ENCODE measurements around the gene CCDC141. TPM values are rescaled to one million over a fixed set of nuclear protein-coding genes. Genes with fewer than 3 reads are reported as not detected.

Gene CCDC141
- total and polyA plus RNA-seq, 2 experiments from 2014 or later = 11.7 to 13.4 TPM

DNA sequence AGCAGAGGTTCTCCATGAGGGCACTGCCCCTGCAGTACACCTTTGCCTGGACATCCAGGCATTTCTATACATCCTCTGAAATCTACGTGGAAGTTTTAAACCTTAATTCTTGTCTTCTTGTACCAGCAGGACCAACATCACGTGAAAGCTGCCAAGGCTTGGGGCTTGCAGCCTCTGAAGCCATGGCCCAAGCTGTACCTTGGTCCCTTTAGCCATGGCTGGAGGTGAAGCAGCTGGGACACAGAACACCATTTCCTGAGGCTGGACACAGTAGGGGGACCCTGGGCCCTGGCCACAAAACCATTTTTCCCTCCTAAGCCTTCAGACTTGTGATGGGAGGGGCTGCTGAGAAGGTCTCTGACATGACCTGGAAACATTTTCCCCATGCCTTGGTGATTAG is 32.8 kb upstream of the CCDC141 start:
- H3K9me2 ChIP-seq (ENCODE audit: insufficient read depth) = peaks cover 4% of the 10 kb centered on the region; the same call in 1 of the 2 replicates
- H3K9me3 Mint-ChIP-seq = peaks cover 16% of the 10 kb centered on the region

More for the DNA sequence above, 32.8 kb upstream of the CCDC141 start:
- Histone ChIP-seq H3K27me3 (ENCODE audit: insufficient read depth) (no peaks in the 10 kb centered on the region), H3K27ac (ENCODE audit: low read depth) (no peak overlapping the region), H3K36me3 (ENCODE audit: insufficient read depth) (no peaks in the 10 kb centered on the region; the same call in 1 of the 2 replicates), H3K4me2 (no peak overlapping the region), H3F3A (replicated peaks; ENCODE audit: low read depth) (no peaks in the 10 kb centered on the region), H4K20me1 (replicated peaks; ENCODE audit: insufficient read depth) (no peaks in the 10 kb centered on the region), H3K79me2 (replicated peaks; ENCODE audit: insufficient read depth) (no peaks in the 10 kb centered on the region), H2AFZ (no peak overlapping the region), H3K4me3 (no peak overlapping the region), H3K4me1 (ENCODE audit: insufficient read depth) (no peaks in the 10 kb centered on the region)
- Mint-ChIP-seq H3K27me3 (ENCODE audit: insufficient read depth, low read depth, poor library complexity) (peaks cover 2% of the 10 kb centered on the region), H3K4me1 (no peaks in the 10 kb centered on the region), H3K36me3 (ENCODE audit: low read depth) (0 out of 3 replicates have a peak, but pooled peaks cover 2% of the 10 kb centered on the region), H3K4me3 (no peak overlapping the region), H3K27ac (no peak overlapping the region)
- DNase-seq (ENCODE audit: low spot score) = no peak
- no peak for ATAC-seq
- TF ChIP-seq CREB1 (CRISPR knock-in tag; IDR thresholded peaks at IDR 0.05; ENCODE audit: low read depth) = no peak
- TF ChIP-seq, protein P1, sequence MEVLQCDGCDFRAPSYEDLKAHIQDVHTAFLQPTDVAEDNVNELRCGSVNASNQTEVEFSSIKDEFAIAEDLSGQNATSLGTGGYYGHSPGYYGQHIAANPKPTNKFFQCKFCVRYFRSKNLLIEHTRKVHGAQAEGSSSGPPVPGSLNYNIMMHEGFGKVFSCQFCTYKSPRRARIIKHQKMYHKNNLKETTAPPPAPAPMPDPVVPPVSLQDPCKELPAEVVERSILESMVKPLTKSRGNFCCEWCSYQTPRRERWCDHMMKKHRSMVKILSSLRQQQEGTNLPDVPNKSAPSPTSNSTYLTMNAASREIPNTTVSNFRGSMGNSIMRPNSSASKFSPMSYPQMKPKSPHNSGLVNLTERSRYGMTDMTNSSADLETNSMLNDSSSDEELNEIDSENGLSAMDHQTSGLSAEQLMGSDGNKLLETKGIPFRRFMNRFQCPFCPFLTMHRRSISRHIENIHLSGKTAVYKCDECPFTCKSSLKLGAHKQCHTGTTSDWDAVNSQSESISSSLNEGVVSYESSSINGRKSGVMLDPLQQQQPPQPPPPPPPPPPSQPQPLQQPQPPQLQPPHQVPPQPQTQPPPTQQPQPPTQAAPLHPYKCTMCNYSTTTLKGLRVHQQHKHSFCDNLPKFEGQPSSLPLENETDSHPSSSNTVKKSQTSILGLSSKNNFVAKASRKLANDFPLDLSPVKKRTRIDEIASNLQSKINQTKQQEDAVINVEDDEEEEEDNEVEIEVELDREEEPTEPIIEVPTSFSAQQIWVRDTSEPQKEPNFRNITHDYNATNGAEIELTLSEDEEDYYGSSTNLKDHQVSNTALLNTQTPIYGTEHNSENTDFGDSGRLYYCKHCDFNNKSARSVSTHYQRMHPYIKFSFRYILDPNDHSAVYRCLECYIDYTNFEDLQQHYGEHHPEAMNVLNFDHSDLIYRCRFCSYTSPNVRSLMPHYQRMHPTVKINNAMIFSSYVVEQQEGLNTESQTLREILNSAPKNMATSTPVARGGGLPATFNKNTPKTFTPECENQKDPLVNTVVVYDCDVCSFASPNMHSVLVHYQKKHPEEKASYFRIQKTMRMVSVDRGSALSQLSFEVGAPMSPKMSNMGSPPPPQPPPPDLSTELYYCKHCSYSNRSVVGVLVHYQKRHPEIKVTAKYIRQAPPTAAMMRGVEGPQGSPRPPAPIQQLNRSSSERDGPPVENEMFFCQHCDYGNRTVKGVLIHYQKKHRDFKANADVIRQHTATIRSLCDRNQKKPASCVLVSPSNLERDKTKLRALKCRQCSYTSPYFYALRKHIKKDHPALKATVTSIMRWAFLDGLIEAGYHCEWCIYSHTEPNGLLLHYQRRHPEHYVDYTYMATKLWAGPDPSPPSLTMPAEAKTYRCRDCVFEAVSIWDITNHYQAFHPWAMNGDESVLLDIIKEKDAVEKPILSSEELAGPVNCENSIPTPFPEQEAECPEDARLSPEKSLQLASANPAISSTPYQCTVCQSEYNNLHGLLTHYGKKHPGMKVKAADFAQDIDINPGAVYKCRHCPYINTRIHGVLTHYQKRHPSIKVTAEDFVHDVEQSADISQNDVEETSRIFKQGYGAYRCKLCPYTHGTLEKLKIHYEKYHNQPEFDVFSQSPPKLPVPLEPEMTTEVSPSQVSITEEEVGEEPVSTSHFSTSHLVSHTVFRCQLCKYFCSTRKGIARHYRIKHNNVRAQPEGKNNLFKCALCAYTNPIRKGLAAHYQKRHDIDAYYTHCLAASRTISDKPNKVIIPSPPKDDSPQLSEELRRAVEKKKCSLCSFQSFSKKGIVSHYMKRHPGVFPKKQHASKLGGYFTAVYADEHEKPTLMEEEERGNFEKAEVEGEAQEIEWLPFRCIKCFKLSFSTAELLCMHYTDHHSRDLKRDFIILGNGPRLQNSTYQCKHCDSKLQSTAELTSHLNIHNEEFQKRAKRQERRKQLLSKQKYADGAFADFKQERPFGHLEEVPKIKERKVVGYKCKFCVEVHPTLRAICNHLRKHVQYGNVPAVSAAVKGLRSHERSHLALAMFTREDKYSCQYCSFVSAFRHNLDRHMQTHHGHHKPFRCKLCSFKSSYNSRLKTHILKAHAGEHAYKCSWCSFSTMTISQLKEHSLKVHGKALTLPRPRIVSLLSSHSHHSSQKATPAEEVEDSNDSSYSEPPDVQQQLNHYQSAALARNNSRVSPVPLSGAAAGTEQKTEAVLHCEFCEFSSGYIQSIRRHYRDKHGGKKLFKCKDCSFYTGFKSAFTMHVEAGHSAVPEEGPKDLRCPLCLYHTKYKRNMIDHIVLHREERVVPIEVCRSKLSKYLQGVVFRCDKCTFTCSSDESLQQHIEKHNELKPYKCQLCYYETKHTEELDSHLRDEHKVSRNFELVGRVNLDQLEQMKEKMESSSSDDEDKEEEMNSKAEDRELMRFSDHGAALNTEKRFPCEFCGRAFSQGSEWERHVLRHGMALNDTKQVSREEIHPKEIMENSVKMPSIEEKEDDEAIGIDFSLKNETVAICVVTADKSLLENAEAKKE (CRISPR knock-in tag; IDR thresholded peaks at IDR 0.05) = no peak
- TF ChIP-seq POLR2AphosphoS5 (IDR thresholded peaks at IDR 0.05; ENCODE audit: low read depth) = no peak
- TF ChIP-seq NANOG (IDR thresholded peaks at IDR 0.05; ENCODE audit: borderline replicate concordance) = no peak
- TF ChIP-seq ZNF331 (CRISPR knock-in tag; IDR thresholded peaks at IDR 0.05; ENCODE audit: low read depth) = no peak
- no peak for TF ChIP-seq EZH2 (IDR thresholded peaks at IDR 0.05; ENCODE audit: low read depth, unreplicated experiment)
- TF ChIP-seq, protein P2, sequence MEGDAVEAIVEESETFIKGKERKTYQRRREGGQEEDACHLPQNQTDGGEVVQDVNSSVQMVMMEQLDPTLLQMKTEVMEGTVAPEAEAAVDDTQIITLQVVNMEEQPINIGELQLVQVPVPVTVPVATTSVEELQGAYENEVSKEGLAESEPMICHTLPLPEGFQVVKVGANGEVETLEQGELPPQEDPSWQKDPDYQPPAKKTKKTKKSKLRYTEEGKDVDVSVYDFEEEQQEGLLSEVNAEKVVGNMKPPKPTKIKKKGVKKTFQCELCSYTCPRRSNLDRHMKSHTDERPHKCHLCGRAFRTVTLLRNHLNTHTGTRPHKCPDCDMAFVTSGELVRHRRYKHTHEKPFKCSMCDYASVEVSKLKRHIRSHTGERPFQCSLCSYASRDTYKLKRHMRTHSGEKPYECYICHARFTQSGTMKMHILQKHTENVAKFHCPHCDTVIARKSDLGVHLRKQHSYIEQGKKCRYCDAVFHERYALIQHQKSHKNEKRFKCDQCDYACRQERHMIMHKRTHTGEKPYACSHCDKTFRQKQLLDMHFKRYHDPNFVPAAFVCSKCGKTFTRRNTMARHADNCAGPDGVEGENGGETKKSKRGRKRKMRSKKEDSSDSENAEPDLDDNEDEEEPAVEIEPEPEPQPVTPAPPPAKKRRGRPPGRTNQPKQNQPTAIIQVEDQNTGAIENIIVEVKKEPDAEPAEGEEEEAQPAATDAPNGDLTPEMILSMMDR (conservative IDR thresholded peaks at IDR 0.05; ENCODE audit: low read depth in 2 of 2) = no peak
- no peak for TF ChIP-seq EZH2phosphoT487 (IDR thresholded peaks at IDR 0.05; ENCODE audit: unreplicated experiment)
- TF ChIP-seq, protein P3, sequence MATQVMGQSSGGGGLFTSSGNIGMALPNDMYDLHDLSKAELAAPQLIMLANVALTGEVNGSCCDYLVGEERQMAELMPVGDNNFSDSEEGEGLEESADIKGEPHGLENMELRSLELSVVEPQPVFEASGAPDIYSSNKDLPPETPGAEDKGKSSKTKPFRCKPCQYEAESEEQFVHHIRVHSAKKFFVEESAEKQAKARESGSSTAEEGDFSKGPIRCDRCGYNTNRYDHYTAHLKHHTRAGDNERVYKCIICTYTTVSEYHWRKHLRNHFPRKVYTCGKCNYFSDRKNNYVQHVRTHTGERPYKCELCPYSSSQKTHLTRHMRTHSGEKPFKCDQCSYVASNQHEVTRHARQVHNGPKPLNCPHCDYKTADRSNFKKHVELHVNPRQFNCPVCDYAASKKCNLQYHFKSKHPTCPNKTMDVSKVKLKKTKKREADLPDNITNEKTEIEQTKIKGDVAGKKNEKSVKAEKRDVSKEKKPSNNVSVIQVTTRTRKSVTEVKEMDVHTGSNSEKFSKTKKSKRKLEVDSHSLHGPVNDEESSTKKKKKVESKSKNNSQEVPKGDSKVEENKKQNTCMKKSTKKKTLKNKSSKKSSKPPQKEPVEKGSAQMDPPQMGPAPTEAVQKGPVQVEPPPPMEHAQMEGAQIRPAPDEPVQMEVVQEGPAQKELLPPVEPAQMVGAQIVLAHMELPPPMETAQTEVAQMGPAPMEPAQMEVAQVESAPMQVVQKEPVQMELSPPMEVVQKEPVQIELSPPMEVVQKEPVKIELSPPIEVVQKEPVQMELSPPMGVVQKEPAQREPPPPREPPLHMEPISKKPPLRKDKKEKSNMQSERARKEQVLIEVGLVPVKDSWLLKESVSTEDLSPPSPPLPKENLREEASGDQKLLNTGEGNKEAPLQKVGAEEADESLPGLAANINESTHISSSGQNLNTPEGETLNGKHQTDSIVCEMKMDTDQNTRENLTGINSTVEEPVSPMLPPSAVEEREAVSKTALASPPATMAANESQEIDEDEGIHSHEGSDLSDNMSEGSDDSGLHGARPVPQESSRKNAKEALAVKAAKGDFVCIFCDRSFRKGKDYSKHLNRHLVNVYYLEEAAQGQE (IDR thresholded peaks at IDR 0.05; ENCODE audit: unreplicated experiment) = no peak
- no peak for TF ChIP-seq STAT1 (IDR thresholded peaks at IDR 0.05; ENCODE audit: unreplicated experiment)
- TF ChIP-seq, protein P4, sequence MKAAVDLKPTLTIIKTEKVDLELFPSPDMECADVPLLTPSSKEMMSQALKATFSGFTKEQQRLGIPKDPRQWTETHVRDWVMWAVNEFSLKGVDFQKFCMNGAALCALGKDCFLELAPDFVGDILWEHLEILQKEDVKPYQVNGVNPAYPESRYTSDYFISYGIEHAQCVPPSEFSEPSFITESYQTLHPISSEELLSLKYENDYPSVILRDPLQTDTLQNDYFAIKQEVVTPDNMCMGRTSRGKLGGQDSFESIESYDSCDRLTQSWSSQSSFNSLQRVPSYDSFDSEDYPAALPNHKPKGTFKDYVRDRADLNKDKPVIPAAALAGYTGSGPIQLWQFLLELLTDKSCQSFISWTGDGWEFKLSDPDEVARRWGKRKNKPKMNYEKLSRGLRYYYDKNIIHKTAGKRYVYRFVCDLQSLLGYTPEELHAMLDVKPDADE (IDR thresholded peaks at IDR 0.05) = no peak
- no peak for TF ChIP-seq JUNB (IDR thresholded peaks at IDR 0.05; ENCODE audit: unreplicated experiment)
- TF ChIP-seq ZNF114 (CRISPR knock-in tag; IDR thresholded peaks at IDR 0.05) = no peak

Data from GM23338 (cell line).